Measurements from ENCODE around the gene COL5A3.

DNA sequence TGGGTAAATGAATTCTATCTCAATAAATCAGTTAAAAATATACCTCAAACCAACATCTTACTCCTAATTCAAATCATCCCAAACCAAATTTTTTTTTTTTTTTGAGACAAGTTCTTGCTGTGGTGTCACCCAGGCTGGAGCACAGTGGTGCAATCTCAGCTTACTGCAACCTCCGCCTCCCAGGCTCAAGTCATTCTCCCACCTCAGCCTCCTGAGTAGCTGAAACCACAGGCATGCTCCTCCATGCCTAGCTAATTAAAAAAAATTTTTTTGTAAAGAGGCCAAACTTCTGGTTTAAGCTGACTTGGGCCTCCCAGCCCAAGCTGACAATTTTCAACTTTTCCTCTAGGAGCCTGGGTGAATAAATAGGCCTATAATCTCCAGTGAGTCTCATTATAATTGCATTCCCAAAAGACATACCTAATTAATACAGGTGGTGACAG, 51.9 kb downstream of the COL5A3 start:
- TF ChIP-seq, protein P1, sequence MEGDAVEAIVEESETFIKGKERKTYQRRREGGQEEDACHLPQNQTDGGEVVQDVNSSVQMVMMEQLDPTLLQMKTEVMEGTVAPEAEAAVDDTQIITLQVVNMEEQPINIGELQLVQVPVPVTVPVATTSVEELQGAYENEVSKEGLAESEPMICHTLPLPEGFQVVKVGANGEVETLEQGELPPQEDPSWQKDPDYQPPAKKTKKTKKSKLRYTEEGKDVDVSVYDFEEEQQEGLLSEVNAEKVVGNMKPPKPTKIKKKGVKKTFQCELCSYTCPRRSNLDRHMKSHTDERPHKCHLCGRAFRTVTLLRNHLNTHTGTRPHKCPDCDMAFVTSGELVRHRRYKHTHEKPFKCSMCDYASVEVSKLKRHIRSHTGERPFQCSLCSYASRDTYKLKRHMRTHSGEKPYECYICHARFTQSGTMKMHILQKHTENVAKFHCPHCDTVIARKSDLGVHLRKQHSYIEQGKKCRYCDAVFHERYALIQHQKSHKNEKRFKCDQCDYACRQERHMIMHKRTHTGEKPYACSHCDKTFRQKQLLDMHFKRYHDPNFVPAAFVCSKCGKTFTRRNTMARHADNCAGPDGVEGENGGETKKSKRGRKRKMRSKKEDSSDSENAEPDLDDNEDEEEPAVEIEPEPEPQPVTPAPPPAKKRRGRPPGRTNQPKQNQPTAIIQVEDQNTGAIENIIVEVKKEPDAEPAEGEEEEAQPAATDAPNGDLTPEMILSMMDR (IDR thresholded peaks at IDR 0.05) = no peak
- TF ChIP-seq POLR2AphosphoS5 (IDR thresholded peaks at IDR 0.05; ENCODE audit: low read depth, low read length) (no peak), TEAD4 (IDR thresholded peaks at IDR 0.05; ENCODE audit: borderline replicate concordance, insufficient read depth) (no peak), MAX (IDR thresholded peaks at IDR 0.05; ENCODE audit: low read depth) (no peak), ELF1 (IDR thresholded peaks at IDR 0.05) (no peak)

All from SK-N-SH (cell line).